Neural cell (in vitro differentiated cells): ENCODE measurements around the gene SYNC. TPM values are rescaled to one million over a fixed set of nuclear protein-coding genes. Genes with fewer than 3 reads are reported as not detected.
"Not testable (repeated sequence)": the region's sequence is repeated elsewhere in the genome, so short reads cannot be mapped to it uniquely, and the experiment has no call there.

Experiments used
- H2AFZ ChIP-seq: fragments of 200-600, 300-800 bp; sonication (generic), shearing (Covaris generic); 2 replicates; pipeline ENCODE4 v1.6.0; 2014; ENCODE audit warnings: low read depth, mild to moderate bottlenecking, antibody characterized with exemption, low read length, moderate library complexity
- H3F3A ChIP-seq: fragments of 200-600 bp; shearing (Covaris generic); 2 replicates; pipeline ENCODE4 v1.6.1; 2016; ENCODE audit warnings: mild to moderate bottlenecking, moderate library complexity, mixed read lengths, antibody characterized with exemption, low read length; ENCODE audit not compliant: insufficient read depth, poor library complexity, severe bottlenecking
- H3K27ac ChIP-seq: fragments of 200-600, 300-800 bp; sonication (generic), shearing (Covaris generic); 2 replicates; pipeline ENCODE4 v1.5.1; 2014; ENCODE audit warnings: mild to moderate bottlenecking, low read length, moderate library complexity
- H3K27me3 ChIP-seq: fragments of 300-800, 200-600 bp; sonication (generic), shearing (Covaris generic); 2 replicates; pipeline ENCODE4 v1.6.0; 2014; ENCODE audit warnings: mild to moderate bottlenecking, low read depth, low read length, moderate library complexity; ENCODE audit not compliant: insufficient read depth
- H3K36me3 ChIP-seq: fragments of 300-800, 200-600 bp; sonication (generic), shearing (Covaris generic); 2 replicates; pipeline ENCODE4 v1.5.1; 2014; ENCODE audit warnings: mild to moderate bottlenecking, antibody characterized with exemption, low read length, moderate library complexity; ENCODE audit not compliant: insufficient read depth
- H3K4me2 ChIP-seq: fragments of 300-800, 200-600 bp; sonication (generic), shearing (Covaris generic); 2 replicates; pipeline ENCODE4 v1.6.0; 2014; ENCODE audit warnings: mild to moderate bottlenecking, low read length
- H3K4me3 ChIP-seq: fragments of 300-800, 200-600 bp; sonication (generic), shearing (Covaris generic); 2 replicates; pipeline ENCODE4 v1.5.1; 2014; ENCODE audit warnings: mild to moderate bottlenecking, low read length, moderate library complexity
- H3K79me2 ChIP-seq: fragments of 200-600 bp; shearing (Covaris generic); replicated peaks from 2 replicates; pipeline ENCODE4 v1.6.0; 2014; ENCODE audit warnings: mild to moderate bottlenecking, low read length, moderate library complexity; ENCODE audit not compliant: insufficient read depth
- H3K9ac ChIP-seq: fragments of 300-800, 200-600 bp; sonication (generic), shearing (Covaris generic); 2 replicates; pipeline ENCODE4 v1.6.1; 2016; ENCODE audit warnings: mild to moderate bottlenecking, low read length, mixed read lengths
- H3K9me2 ChIP-seq: fragments of 200-600 bp; shearing (Covaris generic); 2 replicates; pipeline ENCODE4 v1.6.1; 2016; ENCODE audit warnings: mild to moderate bottlenecking, low read length, mixed read lengths; ENCODE audit not compliant: insufficient read depth
- H3K9me3 ChIP-seq: fragments of 200-600, 300-800 bp; sonication (generic), shearing (Covaris generic); 2 replicates; pipeline ENCODE4 v1.6.1; 2016; ENCODE audit warnings: mild to moderate bottlenecking, mixed run types, low read length, moderate library complexity, mixed read lengths
- H4K20me1 ChIP-seq: fragments of 200-600 bp; shearing (Covaris generic); 2 replicates; pipeline ENCODE4 v1.6.1; 2016; ENCODE audit warnings: mild to moderate bottlenecking, mixed run types; ENCODE audit not compliant: insufficient read depth
- EP300 ChIP-seq: fragments of 450-650 bp; conservative IDR thresholded peaks from 2 replicates; pipeline ENCODE4 v1.6.1; 2014; ENCODE audit warnings: antibody characterized with exemption, mild to moderate bottlenecking, moderate library complexity; ENCODE audit not compliant: poor library complexity, severe bottlenecking
- EZH2 ChIP-seq: fragments of 200-600, 300-800 bp; shearing (Covaris generic), sonication (generic); IDR thresholded peaks from 2 replicates; pipeline ENCODE4 v1.6.1; 2014; ENCODE audit warnings: antibody characterized with exemption, low read length, borderline replicate concordance, mild to moderate bottlenecking; ENCODE audit not compliant: insufficient read depth, poor library complexity, severe bottlenecking
- MXI1 ChIP-seq: fragments of 450-650 bp; conservative IDR thresholded peaks from 2 replicates; pipeline ENCODE4 v1.6.1; 2014; ENCODE audit warnings: antibody characterized with exemption, mild to moderate bottlenecking; ENCODE audit not compliant: poor library complexity, severe bottlenecking
- POLR2AphosphoS5 ChIP-seq: IDR thresholded peaks from 2 replicates; pipeline ENCODE4 v1.6.1; 2012
- RAD21 ChIP-seq: fragments of 450-650 bp; conservative IDR thresholded peaks from 2 replicates; pipeline ENCODE4 v1.6.1; 2014; ENCODE audit warnings: antibody characterized with exemption, mild to moderate bottlenecking, moderate library complexity
- SMC3 ChIP-seq: fragments of 450-650 bp; conservative IDR thresholded peaks from 2 replicates; pipeline ENCODE4 v1.6.1; 2014; ENCODE audit warnings: antibody characterized with exemption, mild to moderate bottlenecking, moderate library complexity; ENCODE audit not compliant: poor library complexity
- TAF1 ChIP-seq: IDR thresholded peaks from 2 replicates; pipeline ENCODE4 v1.6.1; 2012; ENCODE audit warnings: low read depth
- polyA plus RNA-seq: library from polyadenylated mRNA; depleted of rRNA; stranded (reverse); fragments of >200 nt; gene quantifications from 2 replicates; pipeline ENCODE4 v1.2.3, GENCODE V29; 2014
- TF ChIP-seq, protein P1 (sequence below): fragments of 450-650 bp; IDR thresholded peaks from 2 replicates; pipeline ENCODE4 v1.5.1; 2014; ENCODE audit warnings: antibody characterized with exemption, mild to moderate bottlenecking, moderate library complexity; ENCODE audit not compliant: poor library complexity, severe bottlenecking
- TF ChIP-seq, protein P2 (sequence below): IDR thresholded peaks from 2 replicates; pipeline ENCODE4 v1.6.1; 2012; ENCODE audit warnings: borderline replicate concordance

The SYNC gene
- polyA plus RNA-seq, 1 donor from 2014 or later: not detected

DNA sequence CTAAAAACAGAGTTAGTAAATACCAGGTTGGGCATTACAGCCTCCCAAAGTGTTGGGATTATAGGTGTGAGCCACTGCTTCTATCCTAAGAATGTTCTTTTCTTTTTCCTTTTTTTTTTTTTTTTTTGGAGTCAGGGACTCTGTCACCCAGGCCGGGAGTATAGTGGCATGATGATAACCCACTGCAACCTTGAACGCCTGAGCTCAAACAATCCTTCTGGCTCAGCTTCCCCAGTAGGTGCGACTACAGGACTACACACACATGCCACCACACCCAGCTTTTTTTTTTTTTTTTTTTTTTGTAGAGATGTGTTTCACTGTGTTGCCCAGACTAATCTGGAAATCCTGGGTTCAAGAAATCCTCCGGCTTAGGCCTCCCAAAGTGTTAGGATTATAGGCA lies 58.1 kb downstream of the SYNC start:
- H3K27ac ChIP-seq: no peak overlapping the region
- no peak overlapping the region for H3K4me3 ChIP-seq
- no peak overlapping the region for H2AFZ ChIP-seq
- TF ChIP-seq EZH2: no peak
- TF ChIP-seq, protein P1, sequence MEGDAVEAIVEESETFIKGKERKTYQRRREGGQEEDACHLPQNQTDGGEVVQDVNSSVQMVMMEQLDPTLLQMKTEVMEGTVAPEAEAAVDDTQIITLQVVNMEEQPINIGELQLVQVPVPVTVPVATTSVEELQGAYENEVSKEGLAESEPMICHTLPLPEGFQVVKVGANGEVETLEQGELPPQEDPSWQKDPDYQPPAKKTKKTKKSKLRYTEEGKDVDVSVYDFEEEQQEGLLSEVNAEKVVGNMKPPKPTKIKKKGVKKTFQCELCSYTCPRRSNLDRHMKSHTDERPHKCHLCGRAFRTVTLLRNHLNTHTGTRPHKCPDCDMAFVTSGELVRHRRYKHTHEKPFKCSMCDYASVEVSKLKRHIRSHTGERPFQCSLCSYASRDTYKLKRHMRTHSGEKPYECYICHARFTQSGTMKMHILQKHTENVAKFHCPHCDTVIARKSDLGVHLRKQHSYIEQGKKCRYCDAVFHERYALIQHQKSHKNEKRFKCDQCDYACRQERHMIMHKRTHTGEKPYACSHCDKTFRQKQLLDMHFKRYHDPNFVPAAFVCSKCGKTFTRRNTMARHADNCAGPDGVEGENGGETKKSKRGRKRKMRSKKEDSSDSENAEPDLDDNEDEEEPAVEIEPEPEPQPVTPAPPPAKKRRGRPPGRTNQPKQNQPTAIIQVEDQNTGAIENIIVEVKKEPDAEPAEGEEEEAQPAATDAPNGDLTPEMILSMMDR: no peak
- no peak overlapping the region for H3K9ac ChIP-seq
- H4K20me1 ChIP-seq: no peaks in the 10 kb centered on the region
- no peak overlapping the region for H3K4me2 ChIP-seq
- no peaks in the 10 kb centered on the region for H3K9me2 ChIP-seq
- H3K27me3 ChIP-seq: no peaks in the 10 kb centered on the region
- H3K9me3 ChIP-seq: no peaks in the 10 kb centered on the region
- H3F3A ChIP-seq: no peaks in the 10 kb centered on the region
- H3K36me3 ChIP-seq: no peaks in the 10 kb centered on the region
- peaks cover 31% of the 10 kb centered on the region for H3K79me2 ChIP-seq

DNA sequence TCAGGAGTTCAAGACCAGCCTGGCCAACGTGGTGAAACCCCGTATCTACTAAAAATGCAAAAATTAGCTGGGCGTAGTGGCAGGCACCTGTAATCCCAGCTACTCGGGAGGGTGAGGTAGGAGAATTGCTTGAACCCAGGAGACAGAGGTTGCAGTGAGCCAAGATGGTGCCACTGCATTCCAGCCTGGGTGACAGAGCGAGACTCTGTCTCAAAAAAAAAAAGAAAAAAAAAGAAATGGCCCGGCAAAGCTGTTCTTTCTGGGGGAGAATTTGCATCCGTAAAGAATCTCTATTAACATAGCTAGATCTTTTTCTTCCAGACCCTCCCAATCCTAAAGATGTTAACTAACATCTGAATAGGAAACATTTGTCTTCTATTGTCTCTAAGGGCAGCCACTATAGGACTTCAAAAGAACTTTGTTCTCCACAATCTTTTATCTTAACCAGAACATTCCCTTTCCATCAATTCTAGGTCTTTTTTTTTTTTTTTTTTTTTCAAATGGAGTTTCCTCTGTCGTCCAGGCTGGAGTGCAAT lies 60.2 kb downstream of the SYNC start:
- H3K36me3 ChIP-seq, H3K9me2 ChIP-seq, H3K4me2 ChIP-seq, H3K9me3 ChIP-seq, H3K9ac ChIP-seq, H3K27ac ChIP-seq, H4K20me1 ChIP-seq, H2AFZ ChIP-seq, H3F3A ChIP-seq, H3K4me3 ChIP-seq, H3K27me3 ChIP-seq: not testable (repeated sequence)
- peaks cover 14% of the 10 kb centered on the region for H3K79me2 ChIP-seq

DNA sequence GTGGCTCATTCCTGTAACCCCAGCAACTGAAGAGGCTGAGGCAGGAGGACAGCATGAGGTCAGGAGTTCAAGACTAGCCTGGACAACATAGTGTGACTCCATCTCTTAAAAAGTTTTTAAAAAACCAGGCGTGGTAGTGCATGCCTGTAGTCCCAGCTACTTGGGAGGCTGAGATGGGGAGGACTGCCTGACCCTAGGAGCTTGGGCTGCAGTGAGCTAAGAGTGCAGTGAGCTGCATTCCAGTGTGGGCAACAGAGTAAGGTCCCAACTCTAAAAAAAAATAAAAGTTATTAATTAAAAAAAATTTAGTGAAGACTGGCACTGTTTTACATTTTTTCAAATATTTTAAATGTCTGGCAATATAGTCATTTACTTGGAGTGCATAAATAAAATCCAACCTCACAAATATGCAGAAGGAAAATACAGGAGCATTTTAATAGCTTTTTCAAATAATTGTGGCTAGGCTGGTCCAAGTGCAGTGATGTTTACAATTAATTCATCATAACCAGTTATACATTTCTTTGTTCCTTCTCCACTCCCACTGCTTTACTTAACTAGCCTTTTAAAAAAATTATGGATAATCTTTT lies 63.0 kb downstream of the SYNC start:
- no peaks in the 10 kb centered on the region for H4K20me1 ChIP-seq
- H2AFZ ChIP-seq: no peak overlapping the region
- H3K79me2 ChIP-seq: peaks cover 10% of the 10 kb centered on the region
- no peak overlapping the region for H3K27ac ChIP-seq
- no peaks in the 10 kb centered on the region for H3K9me3 ChIP-seq
- no peaks in the 10 kb centered on the region for H3K9me2 ChIP-seq
- no peak overlapping the region for H3K9ac ChIP-seq
- no peaks in the 10 kb centered on the region for H3K27me3 ChIP-seq
- no peak for TF ChIP-seq TAF1
- TF ChIP-seq, protein P1: no peak
- TF ChIP-seq EZH2: no peak
- TF ChIP-seq MXI1: no peak
- no peak for TF ChIP-seq SMC3
- no peak for TF ChIP-seq POLR2AphosphoS5
- TF ChIP-seq RAD21: no peak
- TF ChIP-seq, protein P2, sequence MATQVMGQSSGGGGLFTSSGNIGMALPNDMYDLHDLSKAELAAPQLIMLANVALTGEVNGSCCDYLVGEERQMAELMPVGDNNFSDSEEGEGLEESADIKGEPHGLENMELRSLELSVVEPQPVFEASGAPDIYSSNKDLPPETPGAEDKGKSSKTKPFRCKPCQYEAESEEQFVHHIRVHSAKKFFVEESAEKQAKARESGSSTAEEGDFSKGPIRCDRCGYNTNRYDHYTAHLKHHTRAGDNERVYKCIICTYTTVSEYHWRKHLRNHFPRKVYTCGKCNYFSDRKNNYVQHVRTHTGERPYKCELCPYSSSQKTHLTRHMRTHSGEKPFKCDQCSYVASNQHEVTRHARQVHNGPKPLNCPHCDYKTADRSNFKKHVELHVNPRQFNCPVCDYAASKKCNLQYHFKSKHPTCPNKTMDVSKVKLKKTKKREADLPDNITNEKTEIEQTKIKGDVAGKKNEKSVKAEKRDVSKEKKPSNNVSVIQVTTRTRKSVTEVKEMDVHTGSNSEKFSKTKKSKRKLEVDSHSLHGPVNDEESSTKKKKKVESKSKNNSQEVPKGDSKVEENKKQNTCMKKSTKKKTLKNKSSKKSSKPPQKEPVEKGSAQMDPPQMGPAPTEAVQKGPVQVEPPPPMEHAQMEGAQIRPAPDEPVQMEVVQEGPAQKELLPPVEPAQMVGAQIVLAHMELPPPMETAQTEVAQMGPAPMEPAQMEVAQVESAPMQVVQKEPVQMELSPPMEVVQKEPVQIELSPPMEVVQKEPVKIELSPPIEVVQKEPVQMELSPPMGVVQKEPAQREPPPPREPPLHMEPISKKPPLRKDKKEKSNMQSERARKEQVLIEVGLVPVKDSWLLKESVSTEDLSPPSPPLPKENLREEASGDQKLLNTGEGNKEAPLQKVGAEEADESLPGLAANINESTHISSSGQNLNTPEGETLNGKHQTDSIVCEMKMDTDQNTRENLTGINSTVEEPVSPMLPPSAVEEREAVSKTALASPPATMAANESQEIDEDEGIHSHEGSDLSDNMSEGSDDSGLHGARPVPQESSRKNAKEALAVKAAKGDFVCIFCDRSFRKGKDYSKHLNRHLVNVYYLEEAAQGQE: no peak
- TF ChIP-seq EP300: no peak
- no peaks in the 10 kb centered on the region for H3K36me3 ChIP-seq
- H3F3A ChIP-seq: no peaks in the 10 kb centered on the region
- H3K4me2 ChIP-seq: no peak overlapping the region
- no peak overlapping the region for H3K4me3 ChIP-seq
